Stomach (tissue), 9 donors: ENCODE results near the gene CADM2. TPM values are rescaled to one million over a fixed set of nuclear protein-coding genes. Genes with fewer than 3 reads are reported as not detected.

Experiments used
- DNase-seq, 2 donors: peaks; one replicate each; pipeline versions ENCODE4 v3.0.0 to v3.0.0-alpha.2; 2013 to 2019
- H3K27ac ChIP-seq, 5 donors: fragments of 200-600 bp in 4 of 5; sonication (generic) in 4 of 5; one replicate each; pipeline ENCODE4 v1.5.1; 2013 to 2019; ENCODE audit warnings: mild to moderate bottlenecking in 1 of 5, moderate library complexity in 1 of 5
- H3K27me3 ChIP-seq, 3 donors: fragments of 200-600 bp; sonication (generic); one replicate each; pipeline ENCODE4 v1.5.1; 2017 to 2019; ENCODE audit warnings: mixed run types in 1 of 3
- H3K36me3 ChIP-seq, 4 donors: fragments of 200-600 bp; sonication (generic); 1 replicate in 3 of 4; 2 replicates in 1 of 4; pipeline ENCODE4 v1.5.1; 2016 to 2019
- H3K4me1 ChIP-seq, 4 donors: fragments of 200-600 bp; sonication (generic); one replicate each; pipeline ENCODE4 v1.5.1; 2016 to 2019
- H3K4me3 ChIP-seq, 4 donors: fragments of 200-600 bp; sonication (generic) in 3 of 4; one replicate each; pipeline ENCODE4 v1.5.1; 2016 to 2019; ENCODE audit warnings: mild to moderate bottlenecking in 1 of 4
- H3K9me3 ChIP-seq, 4 donors: fragments of 200-600 bp; sonication (generic); one replicate each; pipeline ENCODE4 v1.5.1; 2016 to 2019
- CTCF ChIP-seq, 7 experiments: fragments of 450-650 bp in 4 of 7; fragments of 200-600 bp in 3 of 7; sonication (generic) in 3 of 7; IDR thresholded peaks; one replicate each; pipeline ENCODE4 v1.5.1; 2016 to 2019; ENCODE audit warnings: antibody characterized with exemption in 7 of 7, control low read depth in 2 of 7, mild to moderate bottlenecking in 1 of 7
- EP300 ChIP-seq: sonication (generic); formaldehyde crosslinking; IDR thresholded peaks from one replicate; pipeline ENCODE4 v1.6.1; 2017; ENCODE audit warnings: antibody characterized with exemption
- POLR2A ChIP-seq, 4 donors: fragments of 450-650 bp; IDR thresholded peaks; one replicate each; pipeline ENCODE4 v1.6.1; 2016; ENCODE audit warnings: antibody characterized with exemption in 4 of 4, control low read depth in 2 of 4, mild to moderate bottlenecking in 1 of 4, moderate library complexity in 1 of 4
- POLR2AphosphoS5 ChIP-seq, 3 donors: sonication (generic); formaldehyde crosslinking; IDR thresholded peaks; one replicate each; pipeline ENCODE4 v1.6.1; 2016; ENCODE audit warnings: antibody characterized with exemption in 3 of 3
- WGBS, 5 donors: extraction: QIAGEN DNeasy Blood & Tissue Kit in 3 of 5; methylation state at CpG; one replicate each; pipeline versions ENCODE4 v1.1.5 to v1.1.7; 2013 to 2018; 5-methylcytosine and 5-hydroxymethylcytosine counted together
- intact Hi-C: fragments of 100-400 bp; cut with DNase I; formaldehyde crosslinking; loops from one replicate; pipeline ENCODE4 v1.15.1; 2023; ENCODE audit warnings: low total_unique reads
- polyA plus RNA-seq, 3 donors: library from polyadenylated mRNA; stranded (reverse); fragments of 200-250 nt; gene quantifications; one replicate each; pipeline ENCODE4 v1.2.3, GENCODE V29; 2013
- total RNA-seq, 5 donors: library from RNA; depleted of rRNA; stranded (reverse); fragments of >200 nt; gene quantifications; one replicate each; pipeline versions ENCODE4 v1.1.0 to v1.2.3, GENCODE V29; 2014 to 2016
- donor health status: healthy with polysubstance abuse.
- donor health status: Bipolar disorder and iron deficiency.
- donor health status: healthy.

The CADM2 gene
- total and polyA plus RNA-seq, 8 donors: 0.29 to 8.1 (median 2.0) TPM; not detected in 1

GRCh38 chr3:85210540-85210939 lies 251.8 kb downstream of the CADM2 start:
- peaks cover 0 to 10% (median 7%) of the 10 kb centered on the region in 4 donors for H3K9me3 ChIP-seq
- no peaks in the 10 kb centered on the region for H3K4me1 ChIP-seq
- no peak for TF ChIP-seq CTCF (IDR thresholded peaks at IDR 0.05)
- no peak for TF ChIP-seq POLR2AphosphoS5 (IDR thresholded peaks at IDR 0.05)
- no peak for TF ChIP-seq EP300
- TF ChIP-seq POLR2A (IDR thresholded peaks at IDR 0.05): no peak
- no peak for DNase-seq
- no peaks in the 10 kb centered on the region for H3K36me3 ChIP-seq
- intact Hi-C loops: no loop called here
- H3K27me3 ChIP-seq: no peaks in the 10 kb centered on the region
- 76 to 94% (median 82%) methylated on average over 2 of the region's 2 CpGs for WGBS, 5 donors
- no peak overlapping the region for H3K27ac ChIP-seq
- H3K4me3 ChIP-seq: no peak overlapping the region

- Histone ChIP-seq H3K27ac (no peak overlapping the region), H3K27me3 (no peaks in the 10 kb centered on the region), H3K9me3 (peaks cover 0 to 11% (median 7%) of the 10 kb centered on the region in 4 donors), H3K4me3 (no peak overlapping the region), H3K36me3 (no peaks in the 10 kb centered on the region), H3K4me1 (no peaks in the 10 kb centered on the region)
- whole genome bisulfite sequencing, 5 donors: 30 to 76% (median 71%) methylated on average over 2 to 6 of the region's 6 CpGs
- intact Hi-C loops: no loop called here
- no peak for TF ChIP-seq CTCF (IDR thresholded peaks at IDR 0.05)
- TF ChIP-seq POLR2A (IDR thresholded peaks at IDR 0.05): no peak
- no peak for TF ChIP-seq POLR2AphosphoS5 (IDR thresholded peaks at IDR 0.05)
- TF ChIP-seq EP300: no peak
- DNase-seq: no peak
Observed at GRCh38 chr3:85228966-85229365, 270.2 kb downstream of the CADM2 start.

GRCh38 chr3:85244091-85244490 lies 285.3 kb downstream of the CADM2 start:
- H3K27me3 ChIP-seq: no peaks in the 10 kb centered on the region
- no peaks in the 10 kb centered on the region for H3K9me3 ChIP-seq
- no peaks in the 10 kb centered on the region for H3K4me1 ChIP-seq
- H3K27ac ChIP-seq: no peak overlapping the region
- H3K36me3 ChIP-seq: no peaks in the 10 kb centered on the region
- no peak for DNase-seq
- TF ChIP-seq CTCF (IDR thresholded peaks at IDR 0.05): no peak
- no peak for TF ChIP-seq POLR2AphosphoS5 (IDR thresholded peaks at IDR 0.05)
- no peak for TF ChIP-seq EP300
- no peak for TF ChIP-seq POLR2A (IDR thresholded peaks at IDR 0.05)
- intact Hi-C loops: no loop called here
- WGBS, 5 donors: 86 to 91% (median 86%) methylated on average over 4 of the region's 4 CpGs
- no peak overlapping the region for H3K4me3 ChIP-seq

- no peak overlapping the region for H3K4me3 ChIP-seq
- no peaks in the 10 kb centered on the region for H3K27me3 ChIP-seq
- no peak for DNase-seq
- H3K36me3 ChIP-seq: no peaks in the 10 kb centered on the region
- intact Hi-C loops: no loop called here
- no peaks in the 10 kb centered on the region for H3K9me3 ChIP-seq
- TF ChIP-seq CTCF (IDR thresholded peaks at IDR 0.05) (no peak), EP300 (no peak), POLR2A (IDR thresholded peaks at IDR 0.05) (no peak), POLR2AphosphoS5 (IDR thresholded peaks at IDR 0.05) (no peak)
- no peaks in the 10 kb centered on the region for H3K4me1 ChIP-seq
- H3K27ac ChIP-seq: no peak overlapping the region
- 81 to 91% (median 86%) methylated on average over 2 of the region's 2 CpGs for WGBS, 5 donors
Observed at GRCh38 chr3:85244519-85244918, 285.7 kb downstream of the CADM2 start.
